Cortex of kidney (tissue), 1 donor: ENCODE results near the gene C5AR1.
"Not testable (repeated sequence)": the region's sequence is repeated elsewhere in the genome, so short reads cannot be mapped to it uniquely, and the experiment has no call there.

ENCODE experiments used
- DNase-seq: peaks from one replicate; lab custom pipeline; 2025; lab: John Stamatoyannopoulos, UW

C5AR1 gene

DNA sequence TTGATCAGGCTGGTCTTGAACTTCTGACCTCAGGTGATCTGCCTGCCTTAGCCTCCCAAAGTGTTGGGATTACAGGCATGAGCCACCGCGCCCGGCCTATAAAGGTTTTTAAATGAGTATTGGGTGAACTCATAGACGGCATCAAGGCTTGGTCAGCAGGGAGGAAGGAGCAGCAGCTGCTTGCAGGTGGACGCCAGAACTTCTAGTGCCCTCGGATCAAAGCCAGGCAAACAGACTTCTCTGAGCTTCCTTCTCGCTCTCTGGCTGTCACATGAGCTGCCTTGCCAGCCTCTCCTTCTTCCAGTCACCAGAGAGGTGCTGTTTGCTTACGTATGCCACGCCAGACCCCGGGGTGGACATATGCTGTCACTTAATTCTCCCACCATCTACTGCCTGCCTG, 55.8 kb downstream of the C5AR1 start:
- not testable (repeated sequence) for DNase-seq

DNA sequence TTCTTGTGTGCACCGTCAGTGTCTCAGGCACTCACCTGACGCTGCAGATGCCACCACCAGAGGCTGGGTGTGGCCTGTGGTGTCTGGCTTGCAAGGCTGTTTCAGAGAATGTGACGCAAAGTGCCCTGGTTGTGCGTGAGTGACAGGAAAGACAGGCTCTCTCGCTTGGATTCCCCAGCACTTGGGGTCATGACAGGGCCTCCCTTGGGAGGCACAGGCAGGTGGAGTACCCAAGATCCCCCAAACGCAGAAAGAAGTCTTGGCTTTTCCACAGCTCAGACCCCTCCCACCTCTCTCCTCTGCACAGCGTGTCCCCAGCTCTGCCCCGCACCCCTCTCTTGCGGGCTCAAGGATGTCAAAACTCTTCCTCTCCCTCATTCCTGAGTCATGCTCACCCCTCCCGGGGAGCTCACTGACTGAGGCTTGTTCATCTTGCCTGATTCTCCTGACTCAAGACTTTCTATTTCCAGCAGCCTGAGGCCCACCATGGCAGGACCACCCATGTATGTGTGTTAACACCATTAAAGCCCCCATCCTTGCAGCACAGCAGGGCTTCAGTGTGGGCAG, 60.5 kb downstream of the C5AR1 start:
- DNase-seq, result no peak

DNA sequence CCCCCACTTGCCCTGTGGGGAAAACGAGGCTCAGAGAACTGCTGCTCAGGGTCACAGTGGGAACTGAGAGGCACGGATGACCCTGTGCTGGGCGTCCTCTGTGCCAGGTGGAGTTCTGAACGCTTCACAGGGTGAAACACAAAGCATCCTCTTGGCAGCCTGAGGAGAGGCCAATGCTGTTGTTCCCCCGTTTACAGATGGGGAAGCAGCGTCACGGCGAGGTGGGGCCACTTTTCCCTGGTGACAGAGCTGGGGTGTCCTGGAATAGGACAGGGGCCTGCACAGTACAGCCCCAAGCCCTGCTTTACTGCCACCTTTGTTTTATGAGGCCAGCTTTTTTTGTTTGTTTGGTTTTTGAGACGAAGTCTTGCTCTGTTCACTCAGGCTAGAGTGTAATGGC, 61.6 kb downstream of the C5AR1 start:
- no peak for DNase-seq
